HG03457 (cell line): ENCODE data around the gene TRIP10.
"Not testable (repeated sequence)": the region's sequence is repeated elsewhere in the genome, so short reads cannot be mapped to it uniquely, and the experiment has no call there.

Experiments used
- ATAC-seq: cut with Tn5 transposase; IDR thresholded peaks from one replicate; pipeline ENCODE4 v1.9.1; 2021; ENCODE audit warnings: moderate number of reproducible peaks; ENCODE audit not compliant: unreplicated experiment

The TRIP10 gene

GRCh38 chr19:6739390-6739882 lies at the start of gene TRIP10:
TSS of gene TRIP10 (plus strand) at chr19:6739680. CDS start at chr19:6739762, 82 bp downstream.
- no peak for ATAC-seq

GRCh38 chr19:6690160-6690885 lies 49.2 kb upstream of the TRIP10 start:
- no peak for ATAC-seq

- ATAC-seq = no peak
Observed at GRCh38 chr19:6691342-6691741, 48.1 kb upstream of the TRIP10 start.

- no peak for ATAC-seq
Observed at GRCh38 chr19:6692027-6692426, 47.5 kb upstream of the TRIP10 start.

GRCh38 chr19:6693056-6693471 lies 46.4 kb upstream of the TRIP10 start:
- no peak for ATAC-seq

GRCh38 chr19:6693681-6694080 lies 45.8 kb upstream of the TRIP10 start:
- ATAC-seq = no peak

GRCh38 chr19:6694147-6694815 lies 45.2 kb upstream of the TRIP10 start:
- ATAC-seq = no peak

GRCh38 chr19:6696239-6696820 lies 43.1 kb upstream of the TRIP10 start:
- no peak for ATAC-seq

GRCh38 chr19:6697291-6697690 lies 42.2 kb upstream of the TRIP10 start:
- no peak for ATAC-seq

- no peak for ATAC-seq
Observed at GRCh38 chr19:6699935-6700334, 39.5 kb upstream of the TRIP10 start.

GRCh38 chr19:6700586-6701316 lies 38.7 kb upstream of the TRIP10 start:
- ATAC-seq = no peak

- ATAC-seq = no peak
Observed at GRCh38 chr19:6705931-6706632, 33.4 kb upstream of the TRIP10 start.

GRCh38 chr19:6706633-6706958 lies 32.9 kb upstream of the TRIP10 start:
- ATAC-seq = no peak

GRCh38 chr19:6707011-6707657 lies 32.3 kb upstream of the TRIP10 start:
- ATAC-seq = no peak

GRCh38 chr19:6707658-6708018 lies 31.8 kb upstream of the TRIP10 start:
- no peak for ATAC-seq

GRCh38 chr19:6708346-6708745 lies 31.1 kb upstream of the TRIP10 start:
- ATAC-seq = no peak

- ATAC-seq = not testable (repeated sequence)
Observed at GRCh38 chr19:6708913-6709312, 30.6 kb upstream of the TRIP10 start.

GRCh38 chr19:6709549-6709948 lies 29.9 kb upstream of the TRIP10 start:
- ATAC-seq = no peak

- ATAC-seq = no peak
Observed at GRCh38 chr19:6710273-6711077, 29.0 kb upstream of the TRIP10 start.

- no peak for ATAC-seq
Observed at GRCh38 chr19:6711078-6711361, 28.5 kb upstream of the TRIP10 start.
